GM12878 (cell line): Measurements from ENCODE around the gene ST6GALNAC3.

Experiments
- FOXK2 ChIP-seq: fragments of 450-650 bp; IDR thresholded peaks from 2 replicates; pipeline ENCODE4 v1.6.1; 2017; ENCODE audit warnings: mild to moderate bottlenecking, moderate library complexity
- RFX5 ChIP-seq: IDR thresholded peaks from 2 replicates; pipeline ENCODE4 v1.6.1; 2011; ENCODE audit warnings: low read depth, low read length, improper control_type of control experiment
- SPI1 ChIP-seq: IDR thresholded peaks from 2 replicates; pipeline ENCODE4 v1.6.1; 2011; ENCODE audit warnings: low read depth, mild to moderate bottlenecking, low read length, moderate library complexity, borderline replicate concordance; ENCODE audit not compliant: insufficient read depth

DNA sequence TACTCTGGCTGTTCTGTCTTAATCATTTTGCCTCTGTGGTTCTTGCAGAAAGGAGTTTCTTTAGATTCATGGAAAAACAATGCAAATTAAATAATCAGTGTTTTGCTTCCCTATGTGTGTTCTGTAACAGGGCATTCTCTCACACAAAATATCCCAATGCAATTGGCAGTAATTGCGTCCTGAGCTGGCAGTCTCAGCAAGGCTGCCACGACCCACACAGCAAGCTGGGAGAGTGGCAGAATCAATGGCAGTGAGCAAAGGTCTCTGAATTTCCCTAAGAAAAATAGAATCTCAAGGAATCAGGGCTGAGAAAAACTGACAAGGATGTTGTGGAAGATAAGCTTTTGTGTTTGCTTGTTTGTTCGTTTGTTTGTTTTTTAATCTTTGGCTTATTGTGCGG lies 594.6 kb downstream of the ST6GALNAC3 start:
- TF ChIP-seq SPI1 (no peak), FOXK2 (no peak), RFX5 (no peak)
